Keratinocyte (primary cell): ENCODE data around the gene PACSIN2. TPM values are rescaled to one million over a fixed set of nuclear protein-coding genes. Genes with fewer than 3 reads are reported as not detected.

Source experiments
- DNase-seq: peaks from one replicate; pipeline ENCODE4 v3.0.0-alpha.2; 2011; ENCODE audit warnings: low read depth, missing footprints, low spot score
- FAIRE-seq: peaks from 2 replicates; lab custom pipeline; 2011; peaks lifted over from hg19 to GRCh38; lab: Jason Lieb, UNC
- H2AFZ ChIP-seq: 2 replicates; pipeline ENCODE4 v1.6.0; 2012; ENCODE audit warnings: low read length, control low read depth, inconsistent platforms; ENCODE audit not compliant: control insufficient read depth
- H3K27ac ChIP-seq: 2 replicates; pipeline ENCODE4 v1.5.1; 2011; ENCODE audit warnings: low read length; ENCODE audit not compliant: control insufficient read depth, insufficient read depth
- H3K27me3 ChIP-seq: 3 replicates; pipeline ENCODE4 v1.6.0; 2011; ENCODE audit warnings: low read length; ENCODE audit not compliant: control insufficient read depth, insufficient read depth; ENCODE audit errors: extremely low read depth
- H3K36me3 ChIP-seq, 2 experiments: 2 replicates in 1 of 2; 3 replicates in 1 of 2; pipeline ENCODE4 v1.5.1; 2011; ENCODE audit warnings: low read length in 2 of 2, mild to moderate bottlenecking in 1 of 2; ENCODE audit not compliant: control insufficient read depth in 2 of 2, insufficient read depth in 2 of 2; ENCODE audit errors: extremely low read depth in 1 of 2
- H3K4me1 ChIP-seq: 3 replicates; pipeline ENCODE4 v1.5.1; 2011; ENCODE audit warnings: low read length; ENCODE audit not compliant: control insufficient read depth, insufficient read depth; ENCODE audit errors: extremely low read depth
- H3K4me2 ChIP-seq: 3 replicates; pipeline ENCODE4 v1.6.0; 2011; ENCODE audit warnings: low read depth, low read length; ENCODE audit not compliant: control insufficient read depth, insufficient read depth; ENCODE audit errors: extremely low read depth
- H3K4me3 ChIP-seq, 3 experiments: fragments of 200-600 bp in 1 of 3; sonication (generic) in 1 of 3; 2 replicates in 2 of 3; 3 replicates in 1 of 3; pipeline ENCODE4 v1.5.1; 2011 to 2016; ENCODE audit warnings: low read length in 3 of 3, mild to moderate bottlenecking in 3 of 3, control low read depth in 2 of 3, inconsistent platforms in 1 of 3, low read depth in 1 of 3, mixed read lengths in 1 of 3, mixed run types in 1 of 3, moderate library complexity in 1 of 3; ENCODE audit not compliant: control insufficient read depth in 2 of 3, insufficient read depth in 2 of 3; ENCODE audit errors: extremely low read depth in 1 of 3
- H3K79me2 ChIP-seq: 2 replicates; pipeline ENCODE4 v1.6.0; 2012; ENCODE audit warnings: low read length; ENCODE audit not compliant: control insufficient read depth, insufficient read depth
- H3K9ac ChIP-seq: 3 replicates; pipeline ENCODE4 v1.6.0; 2011; ENCODE audit warnings: low read length; ENCODE audit not compliant: control insufficient read depth, insufficient read depth; ENCODE audit errors: extremely low read depth
- H3K9me1 ChIP-seq: 3 replicates; pipeline ENCODE4 v1.6.0; 2011; ENCODE audit warnings: low read length; ENCODE audit not compliant: control insufficient read depth, insufficient read depth; ENCODE audit errors: extremely low read depth
- H3K9me3 ChIP-seq: 2 replicates; pipeline ENCODE4 v1.5.1; 2012; ENCODE audit warnings: low read depth, low read length; ENCODE audit not compliant: control insufficient read depth
- H4K20me1 ChIP-seq: 3 replicates; pipeline ENCODE4 v1.6.0; 2011; ENCODE audit warnings: low read length; ENCODE audit not compliant: control insufficient read depth, insufficient read depth; ENCODE audit errors: extremely low read depth
- CTCF ChIP-seq, 3 experiments: IDR thresholded peaks in 1 of 3; conservative IDR thresholded peaks in 1 of 3; optimal IDR thresholded peaks in 1 of 3; 2 replicates in 2 of 3; 3 replicates in 1 of 3; pipeline versions ENCODE3 to v1.5.1; 2011; ENCODE audit warnings: low read length in 3 of 3, mild to moderate bottlenecking in 3 of 3, moderate library complexity in 2 of 3, control low read depth in 1 of 3, inconsistent platforms in 1 of 3; ENCODE audit not compliant: insufficient read depth in 2 of 3; ENCODE audit errors: extremely low read depth in 1 of 3
- EZH2 ChIP-seq: IDR thresholded peaks from one replicate; pipeline ENCODE4 v1.6.1; 2012; ENCODE audit warnings: inconsistent platforms, mild to moderate bottlenecking, low read length, moderate library complexity
- dilution Hi-C: fragments of 300-500 bp; cut with MboI; formaldehyde crosslinking; loops from one replicate; pipeline ENCODE4 v1.7.0; 2020; ENCODE audit warnings: low sequenced_read_pairs; ENCODE audit not compliant: extremely low pct_ligation_motif_present
- polyA plus RNA-seq, 5 experiments: library from polyadenylated mRNA; depleted of rRNA in 3 of 5; stranded (reverse) in 3 of 5; stranded (forward) in 1 of 5; unstranded in 1 of 5; fragments of >200 nt; gene quantifications; 1 replicate in 1 of 5; 2 replicates in 3 of 5; 3 replicates in 1 of 5; pipeline versions ENCODE4 v1.2.1 to v1.2.3, GENCODE V29; 2011 to 2012; ENCODE audit warnings: missing spikeins in 2 of 5, low read depth in 1 of 5, low replicate concordance in 1 of 5

Gene PACSIN2
- polyA plus RNA-seq, 1 donor (not counting 4 experiments of a cell fraction or from before 2014, with no cell fraction given): 55.5 TPM

GRCh38 chr22:42947211-42947990, 67.5 kb downstream of the PACSIN2 start:
- FAIRE-seq (peak; percentile 62), DNase-seq (no peak)
- Histone ChIP-seq H3K4me1 (peaks cover 17% of the 10 kb centered on the region), H3K9me3 (no peaks in the 10 kb centered on the region), H3K9me1 (peaks cover 6% of the 10 kb centered on the region), H3K4me2 (peak overlapping the region; percentile 19), H3K27me3 (no peaks in the 10 kb centered on the region), H4K20me1 (peaks cover 13% of the 10 kb centered on the region), H2AFZ (no peak overlapping the region), H3K4me3 (no peak overlapping the region), H3K27ac (no peak overlapping the region), H3K36me3 (peaks cover 1 to 8% of the 10 kb centered on the region in 2 experiments), H3K9ac (no peak overlapping the region), H3K79me2 (peaks cover 74% of the 10 kb centered on the region)
- no peak for TF ChIP-seq EZH2
- TF ChIP-seq CTCF (optimal IDR thresholded peaks at IDR 0.05 in 1 of 3, IDR thresholded peaks at IDR 0.05 in 1 of 3, conservative IDR thresholded peaks at IDR 0.05 in 1 of 3; ENCODE audit: extremely low read depth in 1 of 3, insufficient read depth in 2 of 3, low read length in 3 of 3): no peak
- dilution Hi-C loops: no loop called here

GRCh38 chr22:42946546-42947198, 68.3 kb downstream of the PACSIN2 start:
- Histone ChIP-seq H3K79me2 (peaks cover 70% of the 10 kb centered on the region), H3K4me2 (no peak overlapping the region), H3K36me3 (peaks cover 1 to 8% of the 10 kb centered on the region in 2 experiments), H4K20me1 (peaks cover 11% of the 10 kb centered on the region), H2AFZ (no peak overlapping the region), H3K4me1 (peaks cover 17% of the 10 kb centered on the region), H3K9ac (no peak overlapping the region), H3K9me3 (no peaks in the 10 kb centered on the region), H3K9me1 (peaks cover 6% of the 10 kb centered on the region), H3K27ac (no peak overlapping the region), H3K4me3 (no peak overlapping the region), H3K27me3 (no peaks in the 10 kb centered on the region)
- FAIRE-seq: no peak
- dilution Hi-C loops: no loop called here
- TF ChIP-seq EZH2 (no peak), CTCF (optimal IDR thresholded peaks at IDR 0.05 in 1 of 3, IDR thresholded peaks at IDR 0.05 in 1 of 3, conservative IDR thresholded peaks at IDR 0.05 in 1 of 3; ENCODE audit: extremely low read depth in 1 of 3, insufficient read depth in 2 of 3, low read length in 3 of 3) (no peak)
- no peak for DNase-seq
